Measurements from ENCODE around the gene TMED10.
"Not testable (repeated sequence)": the region's sequence is repeated elsewhere in the genome, so short reads cannot be mapped to it uniquely, and the experiment has no call there.

- not testable (repeated sequence) for TF ChIP-seq SREBF2 (IDR thresholded peaks at IDR 0.05); KDM1A (IDR thresholded peaks at IDR 0.05; ENCODE audit: low read depth); RAD21 (conservative IDR thresholded peaks at IDR 0.05 in 1 of 2, IDR thresholded peaks at IDR 0.05 in 1 of 2); REST (IDR thresholded peaks at IDR 0.05); ZNF302 (CRISPR knock-in tag; IDR thresholded peaks at IDR 0.05); HEYL (CRISPR knock-in tag; IDR thresholded peaks at IDR 0.05)
- TF ChIP-seq, protein P1, sequence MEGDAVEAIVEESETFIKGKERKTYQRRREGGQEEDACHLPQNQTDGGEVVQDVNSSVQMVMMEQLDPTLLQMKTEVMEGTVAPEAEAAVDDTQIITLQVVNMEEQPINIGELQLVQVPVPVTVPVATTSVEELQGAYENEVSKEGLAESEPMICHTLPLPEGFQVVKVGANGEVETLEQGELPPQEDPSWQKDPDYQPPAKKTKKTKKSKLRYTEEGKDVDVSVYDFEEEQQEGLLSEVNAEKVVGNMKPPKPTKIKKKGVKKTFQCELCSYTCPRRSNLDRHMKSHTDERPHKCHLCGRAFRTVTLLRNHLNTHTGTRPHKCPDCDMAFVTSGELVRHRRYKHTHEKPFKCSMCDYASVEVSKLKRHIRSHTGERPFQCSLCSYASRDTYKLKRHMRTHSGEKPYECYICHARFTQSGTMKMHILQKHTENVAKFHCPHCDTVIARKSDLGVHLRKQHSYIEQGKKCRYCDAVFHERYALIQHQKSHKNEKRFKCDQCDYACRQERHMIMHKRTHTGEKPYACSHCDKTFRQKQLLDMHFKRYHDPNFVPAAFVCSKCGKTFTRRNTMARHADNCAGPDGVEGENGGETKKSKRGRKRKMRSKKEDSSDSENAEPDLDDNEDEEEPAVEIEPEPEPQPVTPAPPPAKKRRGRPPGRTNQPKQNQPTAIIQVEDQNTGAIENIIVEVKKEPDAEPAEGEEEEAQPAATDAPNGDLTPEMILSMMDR (IDR thresholded peaks at IDR 0.05), result not testable (repeated sequence)
Measured at GRCh38 chr14:75182163-75182562, 5.8 kb upstream of the TMED10 start.

All from A549 (cell line).